ENCODE results near the gene SUGP1.

DNA sequence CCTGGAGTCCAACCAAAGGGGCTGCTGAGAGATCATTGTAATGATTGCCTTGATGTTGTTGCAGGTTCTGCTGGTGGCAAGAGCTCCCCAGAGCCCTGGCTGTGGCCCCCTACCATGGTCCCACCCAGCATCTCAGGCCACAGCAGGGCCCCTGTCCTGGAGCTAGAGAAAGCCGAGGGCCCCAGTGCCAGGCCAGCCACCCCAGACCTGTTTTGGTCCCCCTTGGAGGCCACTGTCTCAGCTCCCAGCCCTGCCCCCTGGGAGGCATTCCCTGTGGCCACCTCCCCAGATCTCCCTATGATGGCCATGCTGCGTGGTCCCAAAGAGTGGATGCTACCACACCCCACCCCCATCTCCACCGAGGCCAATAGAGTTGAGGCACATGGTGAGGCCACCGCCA lies 93.1 kb downstream of the SUGP1 start:
- TF ChIP-seq, protein P1, sequence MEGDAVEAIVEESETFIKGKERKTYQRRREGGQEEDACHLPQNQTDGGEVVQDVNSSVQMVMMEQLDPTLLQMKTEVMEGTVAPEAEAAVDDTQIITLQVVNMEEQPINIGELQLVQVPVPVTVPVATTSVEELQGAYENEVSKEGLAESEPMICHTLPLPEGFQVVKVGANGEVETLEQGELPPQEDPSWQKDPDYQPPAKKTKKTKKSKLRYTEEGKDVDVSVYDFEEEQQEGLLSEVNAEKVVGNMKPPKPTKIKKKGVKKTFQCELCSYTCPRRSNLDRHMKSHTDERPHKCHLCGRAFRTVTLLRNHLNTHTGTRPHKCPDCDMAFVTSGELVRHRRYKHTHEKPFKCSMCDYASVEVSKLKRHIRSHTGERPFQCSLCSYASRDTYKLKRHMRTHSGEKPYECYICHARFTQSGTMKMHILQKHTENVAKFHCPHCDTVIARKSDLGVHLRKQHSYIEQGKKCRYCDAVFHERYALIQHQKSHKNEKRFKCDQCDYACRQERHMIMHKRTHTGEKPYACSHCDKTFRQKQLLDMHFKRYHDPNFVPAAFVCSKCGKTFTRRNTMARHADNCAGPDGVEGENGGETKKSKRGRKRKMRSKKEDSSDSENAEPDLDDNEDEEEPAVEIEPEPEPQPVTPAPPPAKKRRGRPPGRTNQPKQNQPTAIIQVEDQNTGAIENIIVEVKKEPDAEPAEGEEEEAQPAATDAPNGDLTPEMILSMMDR (IDR thresholded peaks at IDR 0.05; ENCODE audit: borderline replicate concordance, extremely low read depth, low read length, poor library complexity, severe bottlenecking), result no peak
- TF ChIP-seq EZH2 (IDR thresholded peaks at IDR 0.05; ENCODE audit: borderline replicate concordance, low read depth, low read length, severe bottlenecking), result no peak

All from DND-41 (cell line).